ENCODE data around the gene ROBO1. TPM values are rescaled to one million over a fixed set of nuclear protein-coding genes. Genes with fewer than 3 reads are reported as not detected.

Gene ROBO1
- total and polyA plus RNA-seq, 2 of the 8 experiments (the other 6 are each of a cell fraction or from before 2014, with no cell fraction given): 51.4 to 91.0 TPM

DNA sequence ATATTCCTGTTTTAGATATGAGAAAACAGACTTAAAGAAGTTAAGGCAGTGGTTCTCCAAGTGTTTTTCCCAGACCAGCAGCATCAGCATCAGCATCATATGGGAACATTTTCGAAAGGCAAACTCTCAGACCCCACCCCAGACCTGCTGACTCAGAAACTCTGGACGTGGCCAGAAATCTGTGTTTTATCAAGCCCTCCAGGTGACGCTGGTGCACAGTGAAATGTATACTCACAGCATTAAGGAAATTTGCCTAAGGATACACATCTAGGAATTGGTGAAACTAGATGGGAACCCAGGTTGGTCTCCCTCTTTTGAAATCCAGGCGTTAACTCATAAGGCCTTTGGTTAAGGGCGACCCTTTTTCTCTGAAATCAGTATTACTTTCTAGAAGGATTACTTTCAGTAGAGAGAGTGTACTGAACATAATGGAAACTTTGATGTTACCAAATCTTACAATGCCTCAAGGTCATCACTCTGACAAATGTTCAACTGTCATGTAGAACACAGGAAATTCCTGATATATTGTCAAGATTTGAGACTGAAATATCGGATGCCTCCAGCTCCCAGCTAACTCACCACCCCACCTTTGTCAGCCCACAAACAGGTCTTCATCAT, 910.2 kb downstream of the ROBO1 start:
- no peak overlapping the region for H3K18ac ChIP-seq (ENCODE audit: extremely low read depth, low read length)
- POLR2A ChIA-PET (ENCODE audit: partially characterized antibody): no interaction called here
- no peak overlapping the region for H3K4me2 ChIP-seq (ENCODE audit: insufficient read depth in 1 of 2, low read depth in 2 of 2, low read length in 2 of 2)
- no peak overlapping the region for H4K5ac ChIP-seq (ENCODE audit: insufficient read length, low read depth, low read length)
- H3K23me2 ChIP-seq (ENCODE audit: low read depth, low read length): no peaks in the 10 kb centered on the region
- H4K8ac ChIP-seq (ENCODE audit: extremely low read depth, insufficient read depth, low read length): no peak overlapping the region
- peaks cover 0 to 3% (median 0%) of the 10 kb centered on the region in 4 experiments; a peak in 2 of 7 replicates for H3K4me1 ChIP-seq (replicated peaks in 1 of 4; ENCODE audit: control insufficient read depth in 3 of 4, insufficient read depth in 4 of 4, low read length in 3 of 4)
- H2BK5ac ChIP-seq (ENCODE audit: low read depth, low read length): no peak overlapping the region
- H3K79me1 ChIP-seq (ENCODE audit: low read depth, low read length): no peaks in the 10 kb centered on the region
- no peaks in the 10 kb centered on the region for H4K20me1 ChIP-seq (replicated peaks in 1 of 2; ENCODE audit: control insufficient read depth in 1 of 2, insufficient read depth in 2 of 2, low read length in 2 of 2)
- DNase-seq (ENCODE audit: low read depth in 1 of 2, low spot score in 2 of 2) (no peak), FAIRE-seq (no peak)
- no peak overlapping the region for H2BK120ac ChIP-seq (replicated peaks; ENCODE audit: low read depth, low read length)
- H2BK20ac ChIP-seq (ENCODE audit: low read length): no peak overlapping the region
- no peak overlapping the region for H2BK12ac ChIP-seq (ENCODE audit: low read depth, low read length)
- H3K14ac ChIP-seq (ENCODE audit: insufficient read length): no peak overlapping the region
- 89% methylated on average over 6 of the region's 6 CpGs; no CpG with 5 or more reads in 1 of the 2 experiments for WGBS, 2 experiments (ENCODE audit: extremely low coverage in 1 of 2, insufficient coverage in 1 of 2, insufficient read length in 1 of 2, insufficient replicate concordance in 2 of 2, low coverage in 1 of 2, low lambda C conversion rate in 2 of 2, missing lambda C conversion rate in 1 of 2)
- CTCF ChIA-PET (ENCODE audit: partially characterized antibody): no interaction called here
- no peaks in the 10 kb centered on the region for H3K36me3 ChIP-seq (ENCODE audit: control insufficient read depth in 2 of 4, insufficient read depth in 4 of 4, low read length in 3 of 4)
- no peak overlapping the region for H3K4me3 ChIP-seq (ENCODE audit: extremely low read depth in 1 of 4, insufficient read depth in 2 of 4, low read depth in 3 of 4, low read length in 4 of 4)
- H2BK15ac ChIP-seq (ENCODE audit: low read length): no peak overlapping the region
- H3K79me2 ChIP-seq (ENCODE audit: control insufficient read depth in 1 of 2, insufficient read depth in 2 of 2, low read length in 2 of 2): peaks cover 0 to 20% of the 10 kb centered on the region in 2 experiments; a peak in 2 of 4 replicates
- H2AK5ac ChIP-seq (ENCODE audit: low read depth, low read length): no peak overlapping the region
- no peak overlapping the region for H3K23ac ChIP-seq (ENCODE audit: insufficient read length)
- H3K9me3 ChIP-seq (ENCODE audit: insufficient read depth in 2 of 2, low read depth in 1 of 2, low read length in 1 of 2): no peaks in the 10 kb centered on the region
- H3K56ac ChIP-seq (replicated peaks; ENCODE audit: insufficient read length, low read depth, low read length): no peak overlapping the region
- H3K9ac ChIP-seq (replicated peaks in 1 of 4; ENCODE audit: extremely low read depth in 1 of 4, low read depth in 3 of 4, low read length in 3 of 4): no peak overlapping the region
- H3K27me3 ChIP-seq (replicated peaks in 1 of 4; ENCODE audit: control insufficient read depth in 3 of 4, extremely low read depth in 1 of 4, insufficient read depth in 3 of 4, low read length in 3 of 4): no peaks in the 10 kb centered on the region
- no peak overlapping the region for H3K4ac ChIP-seq (replicated peaks; ENCODE audit: insufficient read length, low read depth, low read length)
- H4K91ac ChIP-seq (replicated peaks; ENCODE audit: insufficient read length, low read length): no peak overlapping the region
- H3K27ac ChIP-seq (ENCODE audit: low read depth, low read length): no peak overlapping the region
- no peak overlapping the region for H2AFZ ChIP-seq (ENCODE audit: low read length)
- TF ChIP-seq EP300 (IDR thresholded peaks at IDR 0.05; ENCODE audit: borderline replicate concordance in 1 of 2, low read depth in 2 of 2, low read length in 2 of 2) (no peak), RNF2 (IDR thresholded peaks at IDR 0.05; ENCODE audit: borderline replicate concordance, low read depth, low read length, missing control alignments, poor library complexity, severe bottlenecking) (no peak), RAD21 (IDR thresholded peaks at IDR 0.05 in 1 of 2, conservative IDR thresholded peaks at IDR 0.05 in 1 of 2; ENCODE audit: low read depth in 2 of 2, low read length in 2 of 2) (peak; percentile 43 to 52)
